ENCODE measurements around the gene SCAP. TPM values are rescaled to one million over a fixed set of nuclear protein-coding genes. Genes with fewer than 3 reads are reported as not detected.

SCAP gene
- total RNA-seq, 1 experiment from 2014 or later, result 67.6 TPM

DNA sequence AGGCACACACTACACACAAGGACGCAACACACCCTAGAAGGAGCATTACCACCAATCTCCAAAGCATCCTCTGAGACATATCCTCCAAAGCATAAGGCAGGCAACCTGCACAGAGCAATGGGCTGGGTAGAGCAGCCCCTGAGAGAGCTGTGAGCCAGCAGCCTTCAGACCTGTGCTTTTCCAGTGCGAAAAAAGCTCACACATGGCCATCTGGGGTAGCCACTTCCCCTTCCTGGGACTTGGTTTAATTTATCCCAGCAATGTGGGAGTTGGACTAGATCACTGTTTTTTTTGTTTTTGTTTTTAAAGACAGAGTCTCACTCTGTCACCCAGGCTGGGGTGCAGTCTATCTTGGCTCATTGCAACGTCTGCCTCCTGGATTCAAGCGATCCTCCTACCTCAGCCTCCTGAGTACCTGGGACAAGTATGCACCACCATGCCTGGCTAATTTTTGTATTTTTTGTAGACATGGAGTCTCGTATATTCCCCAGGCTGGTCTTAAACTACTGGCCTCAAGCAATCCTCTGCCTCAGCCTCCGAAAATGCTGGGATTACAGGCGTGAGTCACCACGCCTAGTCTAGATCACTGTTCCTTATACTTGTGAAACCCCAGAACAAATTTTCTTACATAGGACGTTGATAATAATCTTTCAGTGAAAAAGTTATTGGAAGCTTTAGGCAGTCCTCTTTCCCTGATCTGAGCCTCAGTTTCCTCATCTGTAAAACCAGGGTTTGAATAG lies 76.0 kb downstream of the SCAP start:
- DNase-seq (ENCODE audit: low read depth, low spot score), result no peak
- Histone ChIP-seq H3K36me3 (ENCODE audit: control insufficient read depth in 1 of 2, insufficient read depth in 2 of 2, low read length in 2 of 2) (peaks cover 0 to 3% of the 10 kb centered on the region in 2 experiments; a peak in 2 of 4 replicates), H3K79me2 (ENCODE audit: insufficient read depth, low read length) (peaks cover 53% of the 10 kb centered on the region), H3K9me3 (ENCODE audit: control insufficient read depth in 1 of 2, insufficient read depth in 1 of 2, low read depth in 1 of 2, low read length in 2 of 2) (no peaks in the 10 kb centered on the region), H3K27ac (ENCODE audit: low read depth, low read length) (no peak overlapping the region), H2AFZ (ENCODE audit: low read depth, low read length, poor library complexity, severe bottlenecking) (no peak overlapping the region), H3K4me1 (ENCODE audit: control insufficient read depth in 1 of 2, insufficient read depth in 2 of 2, low read length in 2 of 2) (peaks cover under 1 to 5% of the 10 kb centered on the region in 2 experiments; a peak in 3 of 4 replicates), H3K9ac (ENCODE audit: low read length) (no peak overlapping the region), H4K20me1 (ENCODE audit: insufficient read depth) (peaks cover 5% of the 10 kb centered on the region; the same call in 1 of the 2 replicates), H3K4me3 (replicated peaks in 1 of 2; ENCODE audit: low read depth in 1 of 2, low read length in 2 of 2) (no peak overlapping the region), H3K4me2 (ENCODE audit: low read length) (no peak overlapping the region), H3K9me2 (ENCODE audit: insufficient read depth) (no peaks in the 10 kb centered on the region), H3K27me3 (ENCODE audit: insufficient read depth, low read length) (no peaks in the 10 kb centered on the region)
- ChIA-PET POLR2A (interaction anchor here (1.3 kb wide), 1 partner anchor 19 kb away, joined by 3 read pairs; the partner anchor contains the start of gene PTPN23), CTCF (no interaction called here), RAD21 (ENCODE audit: low non-redundant PET in 1 of 2, low total read pairs in 2 of 2, uncharacterized antibody in 2 of 2, unreplicated experiment in 2 of 2) (no interaction called here)
- no peak for TF ChIP-seq EZH2 (IDR thresholded peaks at IDR 0.05)
- TF ChIP-seq, protein P1, sequence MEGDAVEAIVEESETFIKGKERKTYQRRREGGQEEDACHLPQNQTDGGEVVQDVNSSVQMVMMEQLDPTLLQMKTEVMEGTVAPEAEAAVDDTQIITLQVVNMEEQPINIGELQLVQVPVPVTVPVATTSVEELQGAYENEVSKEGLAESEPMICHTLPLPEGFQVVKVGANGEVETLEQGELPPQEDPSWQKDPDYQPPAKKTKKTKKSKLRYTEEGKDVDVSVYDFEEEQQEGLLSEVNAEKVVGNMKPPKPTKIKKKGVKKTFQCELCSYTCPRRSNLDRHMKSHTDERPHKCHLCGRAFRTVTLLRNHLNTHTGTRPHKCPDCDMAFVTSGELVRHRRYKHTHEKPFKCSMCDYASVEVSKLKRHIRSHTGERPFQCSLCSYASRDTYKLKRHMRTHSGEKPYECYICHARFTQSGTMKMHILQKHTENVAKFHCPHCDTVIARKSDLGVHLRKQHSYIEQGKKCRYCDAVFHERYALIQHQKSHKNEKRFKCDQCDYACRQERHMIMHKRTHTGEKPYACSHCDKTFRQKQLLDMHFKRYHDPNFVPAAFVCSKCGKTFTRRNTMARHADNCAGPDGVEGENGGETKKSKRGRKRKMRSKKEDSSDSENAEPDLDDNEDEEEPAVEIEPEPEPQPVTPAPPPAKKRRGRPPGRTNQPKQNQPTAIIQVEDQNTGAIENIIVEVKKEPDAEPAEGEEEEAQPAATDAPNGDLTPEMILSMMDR (IDR thresholded peaks at IDR 0.05 in 2 of 3, conservative IDR thresholded peaks at IDR 0.05 in 1 of 3; ENCODE audit: borderline replicate concordance in 1 of 3, insufficient read depth in 1 of 3, low read depth in 2 of 3, low read length in 2 of 3), result no peak
- TF ChIP-seq, protein P2, sequence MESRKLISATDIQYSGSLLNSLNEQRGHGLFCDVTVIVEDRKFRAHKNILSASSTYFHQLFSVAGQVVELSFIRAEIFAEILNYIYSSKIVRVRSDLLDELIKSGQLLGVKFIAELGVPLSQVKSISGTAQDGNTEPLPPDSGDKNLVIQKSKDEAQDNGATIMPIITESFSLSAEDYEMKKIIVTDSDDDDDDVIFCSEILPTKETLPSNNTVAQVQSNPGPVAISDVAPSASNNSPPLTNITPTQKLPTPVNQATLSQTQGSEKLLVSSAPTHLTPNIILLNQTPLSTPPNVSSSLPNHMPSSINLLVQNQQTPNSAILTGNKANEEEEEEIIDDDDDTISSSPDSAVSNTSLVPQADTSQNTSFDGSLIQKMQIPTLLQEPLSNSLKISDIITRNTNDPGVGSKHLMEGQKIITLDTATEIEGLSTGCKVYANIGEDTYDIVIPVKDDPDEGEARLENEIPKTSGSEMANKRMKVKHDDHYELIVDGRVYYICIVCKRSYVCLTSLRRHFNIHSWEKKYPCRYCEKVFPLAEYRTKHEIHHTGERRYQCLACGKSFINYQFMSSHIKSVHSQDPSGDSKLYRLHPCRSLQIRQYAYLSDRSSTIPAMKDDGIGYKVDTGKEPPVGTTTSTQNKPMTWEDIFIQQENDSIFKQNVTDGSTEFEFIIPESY (IDR thresholded peaks at IDR 0.05; ENCODE audit: extremely low read depth, insufficient replicate concordance, low read length), result no peak
- TF ChIP-seq EZH2phosphoT487 (IDR thresholded peaks at IDR 0.05; ENCODE audit: borderline replicate concordance), result no peak
- TF ChIP-seq POLR2A (IDR thresholded peaks at IDR 0.05; ENCODE audit: borderline replicate concordance, extremely low read depth, insufficient read depth, insufficient read length), result no peak
- no peak for TF ChIP-seq ELF1 (IDR thresholded peaks at IDR 0.05; ENCODE audit: borderline replicate concordance, low read depth)
- TF ChIP-seq ZNF274 (IDR thresholded peaks at IDR 0.05; ENCODE audit: low read depth, low read length), result no peak
- TF ChIP-seq SIN3A (IDR thresholded peaks at IDR 0.05; ENCODE audit: low read depth), result no peak
- no peak for TF ChIP-seq FOSL1 (IDR thresholded peaks at IDR 0.05; ENCODE audit: low read depth)
- no peak for TF ChIP-seq POLR2AphosphoS5 (IDR thresholded peaks at IDR 0.05; ENCODE audit: low read depth, low read length)
- no peak for TF ChIP-seq EGR1 (IDR thresholded peaks at IDR 0.05; ENCODE audit: low read depth)
- TF ChIP-seq, protein P3, sequence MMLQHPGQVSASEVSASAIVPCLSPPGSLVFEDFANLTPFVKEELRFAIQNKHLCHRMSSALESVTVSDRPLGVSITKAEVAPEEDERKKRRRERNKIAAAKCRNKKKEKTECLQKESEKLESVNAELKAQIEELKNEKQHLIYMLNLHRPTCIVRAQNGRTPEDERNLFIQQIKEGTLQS (IDR thresholded peaks at IDR 0.05), result no peak
- TF ChIP-seq SRF (IDR thresholded peaks at IDR 0.05; ENCODE audit: low read depth), result no peak
- TF ChIP-seq, protein P4, sequence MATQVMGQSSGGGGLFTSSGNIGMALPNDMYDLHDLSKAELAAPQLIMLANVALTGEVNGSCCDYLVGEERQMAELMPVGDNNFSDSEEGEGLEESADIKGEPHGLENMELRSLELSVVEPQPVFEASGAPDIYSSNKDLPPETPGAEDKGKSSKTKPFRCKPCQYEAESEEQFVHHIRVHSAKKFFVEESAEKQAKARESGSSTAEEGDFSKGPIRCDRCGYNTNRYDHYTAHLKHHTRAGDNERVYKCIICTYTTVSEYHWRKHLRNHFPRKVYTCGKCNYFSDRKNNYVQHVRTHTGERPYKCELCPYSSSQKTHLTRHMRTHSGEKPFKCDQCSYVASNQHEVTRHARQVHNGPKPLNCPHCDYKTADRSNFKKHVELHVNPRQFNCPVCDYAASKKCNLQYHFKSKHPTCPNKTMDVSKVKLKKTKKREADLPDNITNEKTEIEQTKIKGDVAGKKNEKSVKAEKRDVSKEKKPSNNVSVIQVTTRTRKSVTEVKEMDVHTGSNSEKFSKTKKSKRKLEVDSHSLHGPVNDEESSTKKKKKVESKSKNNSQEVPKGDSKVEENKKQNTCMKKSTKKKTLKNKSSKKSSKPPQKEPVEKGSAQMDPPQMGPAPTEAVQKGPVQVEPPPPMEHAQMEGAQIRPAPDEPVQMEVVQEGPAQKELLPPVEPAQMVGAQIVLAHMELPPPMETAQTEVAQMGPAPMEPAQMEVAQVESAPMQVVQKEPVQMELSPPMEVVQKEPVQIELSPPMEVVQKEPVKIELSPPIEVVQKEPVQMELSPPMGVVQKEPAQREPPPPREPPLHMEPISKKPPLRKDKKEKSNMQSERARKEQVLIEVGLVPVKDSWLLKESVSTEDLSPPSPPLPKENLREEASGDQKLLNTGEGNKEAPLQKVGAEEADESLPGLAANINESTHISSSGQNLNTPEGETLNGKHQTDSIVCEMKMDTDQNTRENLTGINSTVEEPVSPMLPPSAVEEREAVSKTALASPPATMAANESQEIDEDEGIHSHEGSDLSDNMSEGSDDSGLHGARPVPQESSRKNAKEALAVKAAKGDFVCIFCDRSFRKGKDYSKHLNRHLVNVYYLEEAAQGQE (IDR thresholded peaks at IDR 0.05; ENCODE audit: low read depth), result no peak
- TF ChIP-seq TCF7L2 (IDR thresholded peaks at IDR 0.05; ENCODE audit: borderline replicate concordance, extremely low read depth, insufficient read depth, insufficient read length), result no peak
- TF ChIP-seq, protein P5, sequence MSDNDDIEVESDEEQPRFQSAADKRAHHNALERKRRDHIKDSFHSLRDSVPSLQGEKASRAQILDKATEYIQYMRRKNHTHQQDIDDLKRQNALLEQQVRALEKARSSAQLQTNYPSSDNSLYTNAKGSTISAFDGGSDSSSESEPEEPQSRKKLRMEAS (IDR thresholded peaks at IDR 0.05), result no peak
- TF ChIP-seq ZFX (IDR thresholded peaks at IDR 0.05), result no peak
- TF ChIP-seq JUND (IDR thresholded peaks at IDR 0.05), result no peak
- no peak for TF ChIP-seq CBX3 (IDR thresholded peaks at IDR 0.05; ENCODE audit: low read depth)
- intact Hi-C loops (cut with micrococcal nuclease), result no loop called here
- BruUV-seq (replicated peaks), result no TSS peak
- ATAC-seq, result no peak

All from HCT116 (cell line).